Fibroblast of pulmonary artery (primary cell): ENCODE results near the gene MIS12.

Source experiments
- DNase-seq: peaks from one replicate; pipeline ENCODE4 v3.0.0-alpha.2; 2010; ENCODE audit warnings: low read depth
- H3K4me3 ChIP-seq: replicated peaks from 2 replicates; pipeline ENCODE4 v1.5.1; 2011; ENCODE audit warnings: low read depth, mild to moderate bottlenecking, control low read depth, low read length, moderate library complexity
- CTCF ChIP-seq: IDR thresholded peaks from 2 replicates; pipeline ENCODE4 v1.5.1; 2011; ENCODE audit warnings: mild to moderate bottlenecking, control low read depth, low read length, inconsistent platforms; ENCODE audit errors: missing control alignments

MIS12 gene

DNA sequence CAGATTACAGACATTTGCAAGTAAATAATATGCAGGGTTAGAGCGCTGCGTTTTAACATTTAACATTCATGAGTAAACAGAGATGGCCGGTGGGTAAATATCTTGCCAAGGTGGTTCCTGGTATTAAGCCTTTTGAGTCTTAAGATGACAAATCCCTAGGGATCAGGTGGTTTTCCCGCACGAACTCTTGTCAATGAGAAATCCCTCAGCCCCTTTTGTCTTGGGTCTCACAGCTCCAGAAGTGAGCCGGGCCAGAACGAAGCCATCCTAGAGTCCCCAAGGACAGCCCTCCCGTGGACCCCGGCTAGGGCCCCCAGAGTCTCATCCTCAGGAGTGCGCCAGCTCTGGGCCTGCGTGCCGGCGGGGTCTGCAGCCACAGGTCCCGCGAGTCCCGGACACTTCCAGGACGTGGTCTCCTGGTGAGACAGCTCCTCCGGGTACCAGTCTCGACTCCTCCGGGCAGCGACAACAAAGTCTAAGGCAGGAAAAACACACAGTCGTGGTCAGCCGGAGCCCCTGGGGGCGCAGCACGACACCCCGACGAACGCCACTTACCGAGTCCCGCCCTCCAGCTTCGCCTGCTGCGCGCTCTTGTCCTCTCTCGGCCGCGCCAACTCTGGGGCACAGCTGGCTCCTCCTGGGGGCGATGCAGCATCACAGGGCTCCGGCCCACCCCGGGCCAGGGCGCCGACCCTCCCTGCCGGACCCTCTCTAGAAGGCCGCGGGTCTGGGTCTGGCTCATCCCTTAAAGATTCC lies 13.3 kb downstream of the MIS12 start:
- no peak for TF ChIP-seq CTCF
- no peak for DNase-seq
- peak overlapping the region; percentile 64 for H3K4me3 ChIP-seq

DNA sequence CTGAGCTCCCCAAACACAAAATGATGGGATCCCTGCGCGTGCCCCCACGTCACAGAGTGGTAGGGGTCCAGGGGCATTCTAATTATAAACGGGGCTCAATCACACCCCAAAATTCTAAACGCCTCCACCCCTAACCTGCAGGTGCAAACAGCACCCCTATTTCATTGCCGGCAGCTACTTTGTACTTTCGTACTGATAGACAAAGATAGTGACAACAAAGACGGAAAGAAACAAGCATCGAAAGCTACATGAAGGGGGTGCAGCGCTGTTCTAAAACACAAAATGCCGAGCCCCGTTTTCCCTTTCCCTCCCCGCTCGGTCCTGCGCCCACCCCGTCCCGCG lies 13.9 kb downstream of the MIS12 start:
- H3K4me3 ChIP-seq = peak overlapping the region; percentile 64
- DNase-seq = no peak
- TF ChIP-seq CTCF = no peak

DNA sequence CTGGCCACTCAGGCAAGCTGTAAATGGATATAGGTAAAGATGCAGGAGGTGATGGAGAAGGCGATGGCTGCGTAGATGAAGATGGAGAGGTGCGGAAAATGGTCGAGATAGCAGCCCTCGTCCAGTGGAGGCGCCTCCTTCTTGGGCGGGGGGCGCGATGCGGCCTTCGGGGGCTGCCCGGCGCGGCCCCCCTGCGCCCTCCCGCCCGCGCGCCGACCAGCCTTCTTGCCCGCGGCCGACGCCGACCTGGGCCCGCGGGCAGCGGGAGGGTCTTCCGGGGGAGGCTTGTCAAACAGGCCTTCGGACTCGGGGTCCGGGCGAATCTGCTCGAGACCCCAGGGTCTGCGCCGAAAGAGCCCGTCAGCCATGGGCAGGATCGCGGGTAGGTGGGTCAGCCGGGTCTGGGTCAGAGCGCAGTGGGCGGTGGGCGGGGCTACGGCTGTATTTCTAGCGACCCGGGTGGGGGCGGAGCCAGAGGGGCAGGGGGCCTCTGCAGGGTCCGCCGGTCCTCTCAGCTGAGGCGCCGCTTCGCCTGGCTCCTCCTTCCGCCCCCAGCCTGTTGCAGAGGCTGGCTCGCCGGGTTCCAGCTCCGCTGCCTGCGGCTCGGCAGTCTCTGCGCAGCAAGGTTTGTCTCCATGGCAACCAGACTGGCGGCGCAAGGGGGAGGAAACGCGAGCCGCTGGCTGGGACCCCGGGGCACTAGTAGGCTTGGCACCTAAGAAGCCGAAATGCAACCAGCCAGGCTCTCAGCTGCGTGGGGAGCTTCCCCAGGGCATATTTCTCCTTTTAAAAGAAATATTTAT lies 14.4 kb downstream of the MIS12 start:
- TF ChIP-seq CTCF = no peak
- H3K4me3 ChIP-seq = peak overlapping the region; percentile 64
- peak; percentile 87 for DNase-seq

DNA sequence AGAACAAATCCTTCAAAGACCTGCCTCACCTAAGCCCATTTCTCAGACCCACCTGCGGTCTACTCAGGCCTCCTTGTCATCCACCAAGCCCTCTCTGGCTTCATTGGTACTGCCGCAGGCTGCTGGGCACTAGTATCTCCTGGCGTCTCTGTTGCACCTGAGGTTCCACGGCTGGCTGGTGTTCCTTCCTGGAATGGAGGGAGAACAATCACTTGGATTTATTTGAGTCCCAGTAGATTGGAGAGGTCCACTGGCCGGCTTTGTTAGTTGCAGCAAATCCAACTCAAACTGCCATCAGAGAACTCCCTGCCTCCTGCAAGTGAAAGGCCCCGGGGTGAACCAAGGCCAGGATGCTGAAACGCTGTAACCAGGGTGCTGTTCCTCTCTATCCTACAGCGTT lies 15.3 kb downstream of the MIS12 start:
- no peak for DNase-seq
- TF ChIP-seq CTCF = no peak
- H3K4me3 ChIP-seq = no peak overlapping the region

GRCh38 chr17:5502552-5502951 lies 16.2 kb downstream of the MIS12 start:
- DNase-seq = no peak
- TF ChIP-seq CTCF = no peak
- no peak overlapping the region for H3K4me3 ChIP-seq

- TF ChIP-seq CTCF = no peak
- no peak overlapping the region for H3K4me3 ChIP-seq
- no peak for DNase-seq
Measured at GRCh38 chr17:5506307-5506706, 19.9 kb downstream of the MIS12 start.
